H9 (cell line): ENCODE data around the gene BCLAF1. TPM values are rescaled to one million over a fixed set of nuclear protein-coding genes. Genes with fewer than 3 reads are reported as not detected.

Experiments used
- DNase-seq: peaks from one replicate; pipeline ENCODE4 v3.0.0-alpha.2; 2017
- H2AFZ ChIP-seq: one replicate; pipeline ENCODE4 v1.6.1; 2013; ENCODE audit warnings: mild to moderate bottlenecking, low read length, control low read depth, moderate library complexity
- H2AK5ac ChIP-seq: 2 replicates; pipeline ENCODE4 v1.6.1; 2013; ENCODE audit warnings: low read length, control low read depth, mixed read lengths; ENCODE audit not compliant: insufficient read length
- H2BK120ac ChIP-seq: one replicate; pipeline ENCODE4 v1.6.1; 2013; ENCODE audit warnings: low read depth, mild to moderate bottlenecking, low read length, control low read depth, inconsistent platforms; ENCODE audit not compliant: poor library complexity, severe bottlenecking
- H2BK12ac ChIP-seq: 2 replicates; pipeline ENCODE4 v1.6.1; 2013; ENCODE audit warnings: low read length, control low read depth, mixed read lengths, low read depth; ENCODE audit not compliant: insufficient read length
- H2BK15ac ChIP-seq: 2 replicates; pipeline ENCODE4 v1.6.1; 2013; ENCODE audit warnings: low read depth, low read length, control low read depth
- H2BK20ac ChIP-seq: one replicate; pipeline ENCODE4 v1.6.1; 2013; ENCODE audit warnings: low read depth, mild to moderate bottlenecking, low read length, control low read depth, inconsistent platforms; ENCODE audit not compliant: poor library complexity, severe bottlenecking
- H2BK5ac ChIP-seq: 2 replicates; pipeline ENCODE4 v1.6.1; 2013; ENCODE audit warnings: low read length, control low read depth, mixed read lengths; ENCODE audit not compliant: insufficient read length
- H3K14ac ChIP-seq: 2 replicates; pipeline ENCODE4 v1.6.1; 2013; ENCODE audit warnings: low read length, control low read depth; ENCODE audit not compliant: insufficient read depth
- H3K18ac ChIP-seq: 2 replicates; pipeline ENCODE4 v1.6.1; 2013; ENCODE audit warnings: low read depth, mild to moderate bottlenecking, mixed read lengths, low read length, control low read depth; ENCODE audit not compliant: insufficient read length
- H3K23ac ChIP-seq: 2 replicates; pipeline ENCODE4 v1.6.1; 2013; ENCODE audit warnings: low read length, control low read depth, mixed read lengths, low read depth; ENCODE audit not compliant: insufficient read length
- H3K23me2 ChIP-seq: 2 replicates; pipeline ENCODE4 v1.6.1; 2013; ENCODE audit warnings: low read depth, mild to moderate bottlenecking, mixed read lengths, low read length, control low read depth; ENCODE audit not compliant: insufficient read length, poor library complexity, severe bottlenecking
- H3K27ac ChIP-seq: 2 replicates; pipeline ENCODE4 v1.5.1; 2013; ENCODE audit warnings: low read length, control low read depth, mixed read lengths, low read depth; ENCODE audit not compliant: insufficient read length
- H3K27me3 ChIP-seq: 2 replicates; pipeline ENCODE4 v1.6.1; 2013; ENCODE audit warnings: low read length, control low read depth, inconsistent platforms; ENCODE audit not compliant: insufficient read depth
- H3K4ac ChIP-seq: 2 replicates; pipeline ENCODE4 v1.6.1; 2013; ENCODE audit warnings: low read depth, mild to moderate bottlenecking, control low read depth, inconsistent platforms, low read length, moderate library complexity
- H3K4me1 ChIP-seq: 2 replicates; pipeline ENCODE4 v1.6.1; 2013; ENCODE audit warnings: low read length, control low read depth, inconsistent platforms; ENCODE audit not compliant: insufficient read depth
- H3K4me2 ChIP-seq: 2 replicates; pipeline ENCODE4 v1.6.1; 2013; ENCODE audit warnings: low read length, control low read depth, mixed read lengths; ENCODE audit not compliant: insufficient read length, insufficient read depth
- H3K56ac ChIP-seq: 2 replicates; pipeline ENCODE4 v1.6.1; 2013; ENCODE audit warnings: low read depth, mild to moderate bottlenecking, mixed read lengths, low read length, control low read depth; ENCODE audit not compliant: insufficient read length
- H3K79me1 ChIP-seq: 2 replicates; pipeline ENCODE4 v1.6.1; 2013; ENCODE audit warnings: low read depth, mild to moderate bottlenecking, moderate library complexity, low read length, control low read depth, inconsistent platforms; ENCODE audit not compliant: insufficient read depth, poor library complexity, severe bottlenecking
- H3K79me2 ChIP-seq: 2 replicates; pipeline ENCODE4 v1.6.1; 2013; ENCODE audit warnings: low read length, control low read depth, inconsistent platforms; ENCODE audit not compliant: insufficient read depth
- H3K9ac ChIP-seq: 2 replicates; pipeline ENCODE4 v1.6.1; 2013; ENCODE audit warnings: low read length, control low read depth, mixed read lengths; ENCODE audit not compliant: insufficient read length; ENCODE audit errors: extremely low read depth
- H3K9me3 ChIP-seq: one replicate; pipeline ENCODE4 v1.6.1; 2013; ENCODE audit warnings: low read depth, low read length, inconsistent platforms; ENCODE audit not compliant: control insufficient read depth
- H3T11ph ChIP-seq: one replicate; pipeline ENCODE4 v1.6.1; 2013; ENCODE audit warnings: mild to moderate bottlenecking, low read length, control low read depth, inconsistent platforms
- H4K20me1 ChIP-seq: one replicate; pipeline ENCODE4 v1.6.1; 2013; ENCODE audit not compliant: control insufficient read depth, insufficient read length, insufficient read depth
- H4K5ac ChIP-seq: 2 replicates; pipeline ENCODE4 v1.6.1; 2013; ENCODE audit warnings: low read depth, mild to moderate bottlenecking, mixed read lengths, low read length, control low read depth; ENCODE audit not compliant: insufficient read length
- H4K8ac ChIP-seq: replicated peaks from 2 replicates; pipeline ENCODE4 v1.6.1; 2013; ENCODE audit warnings: low read length, control low read depth, mixed read lengths, low read depth; ENCODE audit not compliant: insufficient read length
- H4K91ac ChIP-seq: 2 replicates; pipeline ENCODE4 v1.6.1; 2013; ENCODE audit warnings: low read depth, mild to moderate bottlenecking, moderate library complexity, mixed read lengths, low read length, control low read depth; ENCODE audit not compliant: insufficient read length
- H3K27ac Mint-ChIP-seq, 3 experiments: 2 replicates in 2 of 3; 3 replicates in 1 of 3; pipeline ENCODE4 v1.8.0; 2020 to 2021; ENCODE audit warnings: mixed read lengths in 3 of 3, mild to moderate bottlenecking in 1 of 3, moderate library complexity in 1 of 3
- H3K27me3 Mint-ChIP-seq: 2 replicates; pipeline ENCODE4 v1.8.0; 2021; ENCODE audit warnings: low read depth, mild to moderate bottlenecking, moderate library complexity, mixed read lengths
- H3K36me3 Mint-ChIP-seq, 3 experiments: 2 replicates in 2 of 3; 3 replicates in 1 of 3; pipeline ENCODE4 v1.8.0; 2020 to 2021; ENCODE audit warnings: low read depth in 3 of 3, mixed read lengths in 3 of 3; ENCODE audit not compliant: insufficient read depth in 1 of 3
- H3K4me1 Mint-ChIP-seq, 2 experiments: 2 replicates each; pipeline ENCODE4 v1.8.0; 2020; ENCODE audit warnings: mixed read lengths in 2 of 2
- H3K4me3 Mint-ChIP-seq, 2 experiments: 2 replicates in 1 of 2; 3 replicates in 1 of 2; pipeline ENCODE4 v1.8.0; 2020 to 2021; ENCODE audit warnings: mild to moderate bottlenecking in 2 of 2, mixed read lengths in 2 of 2, moderate library complexity in 1 of 2
- H3K9me3 Mint-ChIP-seq, 2 experiments: 2 replicates in 1 of 2; 3 replicates in 1 of 2; pipeline ENCODE4 v1.8.0; 2020; ENCODE audit warnings: mild to moderate bottlenecking in 2 of 2, mixed read lengths in 2 of 2, moderate library complexity in 1 of 2
- CTCF ChIP-seq: fragments of 200-600 bp; sonication (generic); conservative IDR thresholded peaks from 3 replicates; pipeline ENCODE4 v1.8.0; 2021; ENCODE audit warnings: antibody characterized with exemption, mild to moderate bottlenecking
- WGBS: extraction: QIAGEN DNeasy Blood & Tissue Kit; methylation state at CpG from one replicate; pipeline ENCODE4 v1.1.7; 2013; ENCODE audit warnings: missing lambda C conversion rate, low lambda C conversion rate, mixed read lengths; ENCODE audit not compliant: insufficient read length; ENCODE audit errors: extremely low coverage; 5-methylcytosine and 5-hydroxymethylcytosine counted together
- total RNA-seq: library from RNA; stranded (reverse); gene quantifications from 2 replicates; pipeline ENCODE4 v1.2.1, GENCODE V29; 2021

The BCLAF1 gene
- total RNA-seq, 1 experiment from 2014 or later = 257 TPM

GRCh38 chr6:136228814-136229213 lies 60.8 kb downstream of the BCLAF1 start:
- H3T11ph ChIP-seq = no peak overlapping the region
- no peaks in the 10 kb centered on the region for H3K23me2 ChIP-seq
- no peak overlapping the region for H2BK15ac ChIP-seq
- DNase-seq = no peak
- no peak overlapping the region for H3K4me2 ChIP-seq
- no peak overlapping the region for H2BK12ac ChIP-seq
- H2BK20ac ChIP-seq = no peak overlapping the region
- no peaks in the 10 kb centered on the region for H3K27me3 ChIP-seq
- H3K27ac Mint-ChIP-seq = no peak overlapping the region
- H4K91ac ChIP-seq = no peak overlapping the region
- no peaks in the 10 kb centered on the region for H4K20me1 ChIP-seq
- H3K4ac ChIP-seq = no peak overlapping the region
- no peak overlapping the region for H3K4me3 Mint-ChIP-seq
- H3K9ac ChIP-seq = no peak overlapping the region
- no peaks in the 10 kb centered on the region for H3K27me3 Mint-ChIP-seq
- H3K4me1 ChIP-seq = no peaks in the 10 kb centered on the region
- H4K8ac ChIP-seq = no peak overlapping the region
- H3K23ac ChIP-seq = no peak overlapping the region
- no peak overlapping the region for H3K27ac ChIP-seq
- no CpG with 5 or more reads among the region's 2 CpGs for WGBS
- no peak overlapping the region for H3K56ac ChIP-seq
- H3K79me2 ChIP-seq = no peaks in the 10 kb centered on the region
- H3K14ac ChIP-seq = no peak overlapping the region
- no peak overlapping the region for H2BK5ac ChIP-seq
- H2AFZ ChIP-seq = no peak overlapping the region
- H2AK5ac ChIP-seq = no peak overlapping the region
- peaks cover 0 to 4% of the 10 kb centered on the region in 2 experiments; a peak in 2 of 5 replicates for H3K9me3 Mint-ChIP-seq
- no peaks in the 10 kb centered on the region for H3K4me1 Mint-ChIP-seq
- H3K9me3 ChIP-seq = no peaks in the 10 kb centered on the region
- no peak overlapping the region for H4K5ac ChIP-seq
- no peak overlapping the region for H3K18ac ChIP-seq
- TF ChIP-seq CTCF = no peak
- H3K79me1 ChIP-seq = no peaks in the 10 kb centered on the region
- H2BK120ac ChIP-seq = no peak overlapping the region
- H3K36me3 Mint-ChIP-seq = peaks cover 0 to 14% (median 7%) of the 10 kb centered on the region in 3 experiments; a peak in 3 of 7 replicates
